HG03460 (cell line): ENCODE data around the gene WNT16.
"Not testable (repeated sequence)": the region's sequence is repeated elsewhere in the genome, so short reads cannot be mapped to it uniquely, and the experiment has no call there.

Experiments
- ATAC-seq: cut with Tn5 transposase; IDR thresholded peaks from one replicate; pipeline ENCODE4 v1.9.1; 2021; ENCODE audit not compliant: unreplicated experiment

WNT16 gene

GRCh38 chr7:121328508-121329190, at the start of gene WNT16:
Gene WNT16 (plus strand): TSS chr7:121329000. CDS start chr7:121329293, 293 bp downstream.
- ATAC-seq = no peak

- no peak for ATAC-seq
These were observed 49.7 kb upstream of the WNT16 start for GRCh38 chr7:121279060-121279620.

GRCh38 chr7:121279822-121280221, 49.0 kb upstream of the WNT16 start:
- no peak for ATAC-seq

DNA sequence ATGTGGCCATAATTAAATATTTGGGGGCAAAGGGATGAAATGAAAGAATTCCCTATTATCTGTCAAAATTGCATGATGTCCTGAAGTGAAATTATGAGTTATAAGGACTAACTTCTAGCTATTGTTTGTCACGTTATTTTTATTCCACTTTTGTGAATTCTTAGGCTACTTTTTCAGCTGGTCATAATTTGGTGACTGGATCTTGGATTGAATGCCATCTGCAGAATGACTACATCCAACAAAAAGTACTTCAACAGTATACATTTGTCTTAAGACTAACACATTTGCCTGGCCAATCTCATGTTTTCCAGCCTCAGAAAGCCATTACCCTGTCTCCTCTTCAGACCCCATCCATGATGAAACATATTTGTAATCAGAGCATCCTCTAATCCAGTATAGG, 48.1 kb upstream of the WNT16 start:
- no peak for ATAC-seq

DNA sequence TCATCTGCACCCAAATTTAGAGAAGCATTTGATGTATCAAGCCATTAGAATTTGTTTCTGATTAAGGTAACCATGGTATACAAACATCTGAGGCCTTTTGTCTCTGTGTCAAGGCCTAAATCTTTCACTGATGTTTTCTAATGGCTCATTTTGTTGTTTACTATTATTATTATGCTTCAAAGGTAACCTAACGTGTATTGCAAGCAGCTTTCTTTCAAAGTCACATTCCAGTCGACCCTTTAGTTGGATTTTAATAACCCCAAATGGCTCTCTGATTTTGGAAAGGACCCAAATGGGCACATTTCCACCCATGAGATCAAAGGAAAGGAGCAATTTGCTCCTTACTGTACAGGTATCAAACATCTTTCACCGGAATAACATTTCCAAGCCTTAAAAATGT, 46.7 kb upstream of the WNT16 start:
- ATAC-seq = no peak

GRCh38 chr7:121285066-121285667, 43.6 kb upstream of the WNT16 start:
- ATAC-seq = no peak

DNA sequence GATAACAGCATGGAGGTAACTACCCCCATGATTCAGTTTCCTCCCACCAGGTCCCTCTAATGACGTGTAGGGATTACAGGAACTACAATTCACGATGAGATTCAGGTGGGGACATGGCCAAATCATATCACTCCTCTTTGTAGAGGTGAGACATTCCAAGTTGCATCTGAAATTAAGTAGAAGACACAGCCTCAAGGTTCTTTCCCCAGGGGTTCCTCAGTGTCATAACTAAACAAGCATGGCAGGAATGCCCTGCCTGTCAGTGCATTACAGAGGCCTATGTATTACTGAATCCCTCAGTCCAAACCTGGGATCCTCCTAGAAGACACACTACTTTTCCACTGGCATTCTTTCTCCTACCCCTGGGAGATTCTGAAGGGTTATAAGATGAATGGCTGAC, 42.6 kb upstream of the WNT16 start:
- no peak for ATAC-seq

GRCh38 chr7:121286742-121287734, 41.8 kb upstream of the WNT16 start:
- no peak for ATAC-seq

DNA sequence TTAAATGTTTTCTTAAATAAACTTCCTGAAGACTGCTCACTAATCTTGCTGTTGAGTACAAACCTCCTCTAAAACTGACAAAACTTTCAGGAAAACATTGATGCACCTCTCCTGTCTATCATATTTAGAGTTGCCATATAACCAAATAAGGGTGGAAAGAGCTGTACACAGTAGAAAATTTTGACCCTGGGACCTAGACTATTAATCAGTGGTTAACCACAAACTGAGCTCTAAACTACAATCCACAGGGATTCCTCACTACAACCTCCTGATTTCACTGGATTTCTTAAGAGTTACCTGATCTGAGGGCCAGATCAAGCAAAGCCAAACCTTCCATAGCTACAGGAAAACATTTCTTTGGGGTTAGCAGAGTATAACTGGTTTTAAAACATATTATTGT, 39.9 kb upstream of the WNT16 start:
- no peak for ATAC-seq

GRCh38 chr7:121289930-121290329, 38.9 kb upstream of the WNT16 start:
- ATAC-seq = not testable (repeated sequence)

- no peak for ATAC-seq
These were observed 34.3 kb upstream of the WNT16 start for GRCh38 chr7:121294448-121294992.

DNA sequence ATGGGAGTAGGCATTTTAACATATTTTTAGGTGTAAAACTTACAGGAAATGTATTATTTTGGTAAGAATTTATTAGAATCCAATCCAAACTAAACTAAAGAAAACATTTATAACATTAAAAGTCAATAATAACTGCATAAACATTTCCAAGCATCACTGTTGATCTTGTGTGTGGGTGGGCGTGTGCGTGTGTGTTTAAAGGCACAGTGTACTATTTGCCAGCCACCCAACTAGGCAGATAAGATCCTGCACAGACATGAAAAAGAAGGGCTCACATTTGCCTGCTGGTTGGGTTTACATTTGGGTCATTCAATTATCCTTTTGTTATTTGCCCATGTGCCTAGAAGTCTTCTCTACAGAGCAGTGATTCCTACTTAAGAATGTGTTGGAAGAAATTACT, 31.0 kb upstream of the WNT16 start:
- ATAC-seq = no peak

DNA sequence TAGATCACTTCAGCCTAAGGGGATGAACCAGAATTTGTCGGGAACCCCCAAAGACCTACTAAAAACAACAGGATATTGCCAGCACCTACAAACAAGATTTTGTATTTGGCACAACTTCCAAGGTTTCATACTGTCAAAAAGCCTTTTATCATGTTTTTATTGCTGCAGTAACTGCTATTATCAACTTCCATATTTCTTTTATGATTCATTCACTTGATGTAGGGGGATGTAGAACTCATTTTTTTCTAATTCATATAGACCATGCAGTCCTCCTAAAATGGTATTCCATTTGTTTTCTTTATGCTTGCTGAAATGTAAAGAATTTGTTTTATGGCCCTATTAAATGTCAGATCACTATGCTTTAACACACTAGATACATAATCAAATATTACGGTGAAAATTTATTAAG, 30.0 kb upstream of the WNT16 start:
- no peak for ATAC-seq

- ATAC-seq = no peak
These were observed 27.9 kb upstream of the WNT16 start for GRCh38 chr7:121300685-121301420.

DNA sequence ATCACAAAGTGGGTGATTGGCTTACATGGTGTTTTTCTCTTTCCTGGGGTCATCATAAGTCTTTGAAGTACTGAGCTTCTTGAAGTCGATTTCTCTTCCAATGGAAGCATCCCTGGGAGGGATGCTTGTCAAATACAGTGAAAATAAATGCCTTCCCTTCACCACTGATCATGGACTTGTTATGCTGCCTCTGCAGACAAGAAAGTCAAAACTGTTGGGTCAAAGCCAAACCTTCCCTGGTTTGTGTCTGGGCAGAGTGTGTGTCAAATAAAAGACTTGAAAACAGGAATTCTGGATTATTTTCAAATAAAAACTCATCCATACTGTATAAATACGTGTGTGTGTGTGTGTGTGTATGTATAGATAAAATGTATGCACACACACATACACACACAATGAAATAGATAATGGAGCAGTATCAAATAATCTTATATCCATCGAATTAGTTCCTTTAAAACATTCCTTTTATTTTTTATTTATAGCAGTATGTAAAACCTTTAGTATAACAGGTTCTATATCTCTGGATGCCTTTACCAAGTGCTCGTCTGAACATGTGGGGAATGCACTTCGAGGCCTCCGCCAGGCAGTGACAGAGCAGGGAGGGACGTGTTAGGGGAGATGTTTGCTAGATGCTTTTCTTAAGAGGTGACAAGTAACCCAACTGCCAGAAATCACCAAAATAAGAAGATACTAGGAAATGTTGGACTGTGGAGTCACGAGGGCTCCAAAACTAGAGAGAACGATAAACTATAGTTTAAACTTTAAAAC, 27.2 kb upstream of the WNT16 start:
- ATAC-seq = no peak

- peak; percentile 93 for ATAC-seq
These were observed 26.5 kb upstream of the WNT16 start for GRCh38 chr7:121302214-121302745.

- ATAC-seq = no peak
These were observed 25.2 kb upstream of the WNT16 start for GRCh38 chr7:121303422-121304101.

- ATAC-seq = no peak
These were observed 24.6 kb upstream of the WNT16 start for GRCh38 chr7:121304102-121304658.
